WI38 (cell line): ENCODE data around the gene KDELR3.

Experiments
- H3K4me3 ChIP-seq: 2 replicates; pipeline ENCODE4 v1.5.1; 2011; ENCODE audit warnings: low read depth, mild to moderate bottlenecking, control low read depth, low read length
- TF ChIP-seq, protein P1 (sequence below): IDR thresholded peaks from 2 replicates; pipeline ENCODE4 v1.5.1; 2012; ENCODE audit warnings: low read depth, mild to moderate bottlenecking, control low read depth, low read length

The KDELR3 gene

GRCh38 chr22:38431266-38432010 is 36.5 kb upstream of the KDELR3 start:
- TF ChIP-seq, protein P1, sequence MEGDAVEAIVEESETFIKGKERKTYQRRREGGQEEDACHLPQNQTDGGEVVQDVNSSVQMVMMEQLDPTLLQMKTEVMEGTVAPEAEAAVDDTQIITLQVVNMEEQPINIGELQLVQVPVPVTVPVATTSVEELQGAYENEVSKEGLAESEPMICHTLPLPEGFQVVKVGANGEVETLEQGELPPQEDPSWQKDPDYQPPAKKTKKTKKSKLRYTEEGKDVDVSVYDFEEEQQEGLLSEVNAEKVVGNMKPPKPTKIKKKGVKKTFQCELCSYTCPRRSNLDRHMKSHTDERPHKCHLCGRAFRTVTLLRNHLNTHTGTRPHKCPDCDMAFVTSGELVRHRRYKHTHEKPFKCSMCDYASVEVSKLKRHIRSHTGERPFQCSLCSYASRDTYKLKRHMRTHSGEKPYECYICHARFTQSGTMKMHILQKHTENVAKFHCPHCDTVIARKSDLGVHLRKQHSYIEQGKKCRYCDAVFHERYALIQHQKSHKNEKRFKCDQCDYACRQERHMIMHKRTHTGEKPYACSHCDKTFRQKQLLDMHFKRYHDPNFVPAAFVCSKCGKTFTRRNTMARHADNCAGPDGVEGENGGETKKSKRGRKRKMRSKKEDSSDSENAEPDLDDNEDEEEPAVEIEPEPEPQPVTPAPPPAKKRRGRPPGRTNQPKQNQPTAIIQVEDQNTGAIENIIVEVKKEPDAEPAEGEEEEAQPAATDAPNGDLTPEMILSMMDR = no peak
- H3K4me3 ChIP-seq = no peak overlapping the region

DNA sequence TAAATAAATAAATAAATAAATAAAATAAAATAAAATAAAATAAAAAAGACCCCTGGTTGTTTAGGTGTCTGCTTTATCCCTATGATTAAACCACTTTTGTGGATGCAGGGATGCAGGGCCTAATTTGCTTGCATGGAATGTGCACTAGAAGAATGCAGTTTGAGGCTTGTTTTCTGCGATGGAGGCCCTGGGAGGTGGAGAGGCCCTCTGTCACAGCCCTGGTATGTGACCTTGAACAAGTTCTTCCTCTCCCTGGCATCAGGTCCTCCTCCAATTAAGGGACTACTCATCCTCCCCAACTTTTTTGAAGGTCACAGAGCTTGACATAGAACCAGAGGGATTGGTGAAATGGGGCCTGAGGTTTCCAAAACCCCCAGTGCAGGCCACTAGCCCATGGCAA is 35.6 kb upstream of the KDELR3 start:
- TF ChIP-seq, protein P1 = no peak
- no peak overlapping the region for H3K4me3 ChIP-seq

GRCh38 chr22:38433871-38434270 is 34.0 kb upstream of the KDELR3 start:
- H3K4me3 ChIP-seq = no peak overlapping the region
- TF ChIP-seq, protein P1 = no peak

DNA sequence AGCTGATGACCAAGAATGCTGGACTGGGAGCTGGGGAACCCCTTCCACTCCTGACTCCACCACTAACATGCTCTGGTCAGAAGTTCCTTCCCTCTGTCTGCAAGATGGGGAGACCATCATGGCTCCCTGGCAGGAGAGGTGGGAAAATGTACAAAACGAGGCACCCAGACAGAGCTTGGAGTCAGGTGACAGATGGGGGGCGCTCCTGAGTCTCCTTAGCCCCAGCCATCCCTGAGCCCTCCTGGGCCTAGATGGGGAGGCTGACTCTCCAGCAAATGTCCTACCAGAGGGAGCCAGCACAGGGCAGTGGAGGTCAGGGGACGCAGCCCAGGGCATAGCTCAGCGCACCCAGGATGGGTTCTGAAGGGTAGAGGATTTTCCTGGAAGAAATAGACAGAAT is 32.9 kb upstream of the KDELR3 start:
- no peak overlapping the region for H3K4me3 ChIP-seq
- TF ChIP-seq, protein P1 = no peak

- H3K4me3 ChIP-seq = no peak overlapping the region
- TF ChIP-seq, protein P1 = no peak
These were observed 31.9 kb upstream of the KDELR3 start for GRCh38 chr22:38435965-38436364.

- TF ChIP-seq, protein P1 = no peak
- no peak overlapping the region for H3K4me3 ChIP-seq
These were observed 31.1 kb upstream of the KDELR3 start for GRCh38 chr22:38436629-38437395.

DNA sequence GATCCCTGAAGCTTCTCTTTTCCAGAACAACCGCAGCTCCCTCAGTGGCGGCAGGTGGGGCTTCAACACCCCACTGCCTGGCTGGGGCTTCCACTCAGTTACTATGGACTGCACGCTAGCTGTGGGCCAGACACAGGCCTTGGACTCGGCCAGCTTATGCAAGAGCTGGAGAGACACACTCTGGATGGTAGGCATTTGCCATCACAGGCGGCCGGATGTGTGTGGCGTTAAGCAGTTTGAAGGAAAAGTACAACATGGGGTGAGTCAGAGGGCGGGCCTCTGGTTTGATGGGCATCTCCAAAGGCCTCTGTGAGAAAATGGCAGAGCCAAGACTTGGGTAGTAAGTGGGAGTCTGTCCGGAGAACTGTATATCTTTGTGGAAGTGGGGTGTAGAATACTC is 30.5 kb upstream of the KDELR3 start:
- TF ChIP-seq, protein P1 = no peak
- no peak overlapping the region for H3K4me3 ChIP-seq
